Measurements from ENCODE around the gene SLC25A15.

SLC25A15 gene

GRCh38 chr13:40772765-40773473 is 16.5 kb upstream of the SLC25A15 start:
- no peak for DNase-seq
- no peak for TF ChIP-seq CTCF (IDR thresholded peaks at IDR 0.05; ENCODE audit: low read depth, low read length)

GRCh38 chr13:40774672-40775071 is 14.7 kb upstream of the SLC25A15 start:
- Histone ChIP-seq H3K27me3 (no peaks in the 10 kb centered on the region), H3K9me3 (no peaks in the 10 kb centered on the region), H3K4me1 (no peaks in the 10 kb centered on the region), H3K4me3 (ENCODE audit: low read depth, low read length) (no peak overlapping the region), H3K36me3 (no peaks in the 10 kb centered on the region)
- DNase-seq: no peak
- TF ChIP-seq CTCF (IDR thresholded peaks at IDR 0.05; ENCODE audit: low read depth, low read length): no peak

More at GRCh38 chr13:40772765-40773473, 16.5 kb upstream of the SLC25A15 start:
- Histone ChIP-seq H3K4me1 (no peaks in the 10 kb centered on the region), H3K4me3 (ENCODE audit: low read depth, low read length) (no peak overlapping the region), H3K36me3 (no peaks in the 10 kb centered on the region), H3K27me3 (no peaks in the 10 kb centered on the region), H3K9me3 (no peaks in the 10 kb centered on the region)

DNA sequence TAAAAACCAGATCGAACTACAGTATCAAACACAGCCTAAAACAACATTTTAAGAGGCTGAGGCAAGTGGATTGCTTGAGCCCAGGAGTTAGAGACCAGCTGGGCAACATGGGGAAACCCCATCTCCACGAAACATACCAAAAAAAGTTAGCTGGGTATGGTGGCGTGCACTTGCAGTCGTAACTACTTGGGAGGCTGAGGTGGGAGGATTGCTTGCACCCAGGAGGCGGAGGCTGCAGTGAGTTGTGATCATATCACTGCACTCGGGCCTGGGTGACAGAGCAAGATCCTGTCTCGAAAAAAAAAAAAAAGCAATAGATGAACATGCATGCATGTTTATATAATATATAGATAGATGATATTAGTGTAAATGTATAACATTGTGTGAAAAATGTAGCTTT is 13.2 kb upstream of the SLC25A15 start:
- no peaks in the 10 kb centered on the region for H3K9me3 ChIP-seq
- TF ChIP-seq CTCF (IDR thresholded peaks at IDR 0.05; ENCODE audit: low read depth, low read length): no peak
- no peak for DNase-seq
- no peak overlapping the region for H3K4me3 ChIP-seq (ENCODE audit: low read depth, low read length)
- H3K4me1 ChIP-seq: no peaks in the 10 kb centered on the region
- no peaks in the 10 kb centered on the region for H3K27me3 ChIP-seq
- no peaks in the 10 kb centered on the region for H3K36me3 ChIP-seq

DNA sequence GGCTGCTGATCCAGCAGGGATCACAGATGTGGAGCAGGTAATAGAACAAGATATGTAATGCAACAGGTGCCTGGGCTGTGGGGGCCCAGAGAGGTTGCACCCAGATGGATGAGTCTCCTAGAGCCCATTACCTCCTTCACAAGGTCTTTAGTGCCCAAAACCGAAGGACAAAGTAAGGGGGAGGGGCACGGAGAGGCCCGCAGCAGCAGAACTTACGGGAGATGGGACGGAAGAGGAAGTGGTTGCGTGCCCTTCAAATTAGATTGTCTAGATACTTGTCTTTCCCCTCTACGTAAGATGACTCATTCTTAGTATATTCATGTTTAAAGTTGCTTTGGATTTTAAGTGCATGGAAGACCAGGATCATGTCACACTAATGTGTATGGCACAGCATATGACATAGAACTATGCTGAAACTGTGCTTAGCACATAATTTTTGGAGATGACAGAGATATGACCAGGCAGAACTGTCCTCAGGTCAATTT is 12.7 kb upstream of the SLC25A15 start:
- H3K4me1 ChIP-seq: no peaks in the 10 kb centered on the region
- H3K27me3 ChIP-seq: no peaks in the 10 kb centered on the region
- no peak overlapping the region; the same call in 1 of the 2 replicates for H3K4me3 ChIP-seq (ENCODE audit: low read depth, low read length)
- no peak for DNase-seq
- H3K36me3 ChIP-seq: no peaks in the 10 kb centered on the region
- TF ChIP-seq CTCF (IDR thresholded peaks at IDR 0.05; ENCODE audit: low read depth, low read length): no peak
- H3K9me3 ChIP-seq: no peaks in the 10 kb centered on the region

- DNase-seq: peak; percentile 58
- Histone ChIP-seq H3K9me3 (no peaks in the 10 kb centered on the region), H3K36me3 (no peaks in the 10 kb centered on the region), H3K27me3 (no peaks in the 10 kb centered on the region), H3K4me1 (no peaks in the 10 kb centered on the region), H3K4me3 (ENCODE audit: low read depth, low read length) (peak overlapping the region; percentile 41)
- peak; percentile 78 for TF ChIP-seq CTCF (IDR thresholded peaks at IDR 0.05; ENCODE audit: low read depth, low read length)
These were observed 12.1 kb upstream of the SLC25A15 start for GRCh38 chr13:40777166-40777808.

GRCh38 chr13:40777809-40778175 is 11.6 kb upstream of the SLC25A15 start:
- H3K4me1 ChIP-seq: no peaks in the 10 kb centered on the region
- H3K9me3 ChIP-seq: no peaks in the 10 kb centered on the region
- H3K4me3 ChIP-seq (ENCODE audit: low read depth, low read length): no peak overlapping the region; the same call in 1 of the 2 replicates
- no peaks in the 10 kb centered on the region for H3K36me3 ChIP-seq
- no peak for DNase-seq
- TF ChIP-seq CTCF (IDR thresholded peaks at IDR 0.05; ENCODE audit: low read depth, low read length): no peak
- no peaks in the 10 kb centered on the region for H3K27me3 ChIP-seq

Data from BE2C (cell line).